K562 (cell line): ENCODE measurements around the gene RYR3. TPM values are rescaled to one million over a fixed set of nuclear protein-coding genes. Genes with fewer than 3 reads are reported as not detected.

ENCODE experiments used
- ATAC-seq: fragments of 200-7000 bp; cut with Tn5 transposase; 3 replicates; pipeline ENCODE4 v1.9.1; 2020; ENCODE audit warnings: moderate library complexity
- BruUV-seq: library from RNA; stranded (reverse); fragments of 400-500 nt; replicated peaks from 2 replicates; lab custom pipeline; 2021; lab: Mats Ljungman, UMichigan
- CTCF ChIA-PET: fragments of 300-600 bp; formaldehyde crosslinking; extraction: SDS; loops from one replicate; lab custom pipeline; 2021; ENCODE audit warnings: low intra/inter-chr PET ratio; lab: Yijun Ruan, JAX
- POLR2A ChIA-PET: fragments of 300-600, 350-650 bp; sonication (Branson Sonifier 250); formaldehyde crosslinking; extraction: SDS; loops from one replicate; lab custom pipeline; 2021; ENCODE audit warnings: antibody characterized with exemption, inconsistent platforms; lab: Yijun Ruan, JAX
- DNase-seq, 4 experiments: peaks; one replicate each; pipeline versions ENCODE4 v3.0.0 to v3.0.0-alpha.2; 2011 to 2018; ENCODE audit warnings: low spot score in 3 of 4, mixed read lengths in 3 of 4; ENCODE audit errors: extremely low read depth in 1 of 4
- FAIRE-seq: peaks from 2 replicates; lab custom pipeline; 2011; peaks lifted over from hg19 to GRCh38; lab: Jason Lieb, UNC
- H2AFZ ChIP-seq: 2 replicates; pipeline ENCODE4 v1.6.0; 2011; ENCODE audit warnings: low read depth, low read length, control low read depth, inconsistent platforms
- H3K27ac ChIP-seq: fragments of 200-600 bp; 3 replicates; pipeline ENCODE4 v1.8.0; 2011; ENCODE audit warnings: low read depth, mild to moderate bottlenecking, control low read depth, inconsistent platforms, low read length, moderate library complexity, mixed read lengths; ENCODE audit errors: extremely low read depth
- H3K27me3 ChIP-seq, 2 experiments: fragments of 300-600 bp in 1 of 2; 2 replicates in 1 of 2; 3 replicates in 1 of 2; pipeline versions ENCODE4 v1.6.0 to v1.8.0; 2011; ENCODE audit warnings: inconsistent platforms in 2 of 2, low read length in 2 of 2, mild to moderate bottlenecking in 1 of 2, mixed read lengths in 1 of 2, moderate library complexity in 1 of 2; ENCODE audit not compliant: control insufficient read depth in 2 of 2, insufficient read depth in 2 of 2
- H3K36me3 ChIP-seq: fragments of 300-600 bp; 3 replicates; pipeline ENCODE4 v1.8.0; 2011; ENCODE audit warnings: mild to moderate bottlenecking, low read length, inconsistent platforms; ENCODE audit not compliant: control insufficient read depth, insufficient read depth
- H3K4me1 ChIP-seq, 2 experiments: fragments of 200-600 bp in 1 of 2; replicated peaks in 1 of 2; 2 replicates in 1 of 2; 3 replicates in 1 of 2; pipeline versions ENCODE4 v1.5.1 to v1.8.0; 2011; ENCODE audit warnings: inconsistent platforms in 2 of 2, low read length in 2 of 2, mild to moderate bottlenecking in 1 of 2, mixed read lengths in 1 of 2, moderate library complexity in 1 of 2; ENCODE audit not compliant: control insufficient read depth in 2 of 2, insufficient read depth in 2 of 2
- H3K4me2 ChIP-seq: 2 replicates; pipeline ENCODE4 v1.6.1; 2011; ENCODE audit warnings: low read length, control low read depth, inconsistent platforms, mixed read lengths; ENCODE audit not compliant: insufficient read depth
- H3K4me3 ChIP-seq: fragments of 200-600 bp; sonication (generic), shearing (Covaris generic); 2 replicates; pipeline ENCODE4 v1.5.1; 2016; ENCODE audit warnings: control low read depth, inconsistent platforms
- H3K79me2 ChIP-seq: fragments of 200-600 bp; 3 replicates; pipeline ENCODE4 v1.8.0; 2011; ENCODE audit warnings: low read length, inconsistent platforms; ENCODE audit not compliant: control insufficient read depth, insufficient read depth
- H3K9ac ChIP-seq, 2 experiments: 2 replicates each; pipeline versions ENCODE4 v1.6.0 to v1.6.1; 2011; ENCODE audit warnings: low read depth in 2 of 2, low read length in 2 of 2, control low read depth in 1 of 2, inconsistent platforms in 1 of 2, mild to moderate bottlenecking in 1 of 2, mixed read lengths in 1 of 2; ENCODE audit not compliant: insufficient read depth in 1 of 2
- H3K9me1 ChIP-seq: one replicate; pipeline ENCODE4 v1.6.0; 2011; ENCODE audit warnings: inconsistent platforms, mild to moderate bottlenecking, low read length, moderate library complexity; ENCODE audit not compliant: control insufficient read depth, insufficient read depth
- H3K9me3 ChIP-seq: replicated peaks from 2 replicates; pipeline ENCODE4 v1.5.1; 2011; ENCODE audit warnings: low read depth, low read length, inconsistent platforms; ENCODE audit not compliant: control insufficient read depth, insufficient read depth
- H4K20me1 ChIP-seq: replicated peaks from 2 replicates; pipeline ENCODE4 v1.6.1; 2011; ENCODE audit warnings: low read length, inconsistent platforms, mixed read lengths; ENCODE audit not compliant: control insufficient read depth, insufficient read depth
- NCOA1 ChIP-seq: fragments of 450-650 bp; IDR thresholded peaks from 2 replicates; pipeline ENCODE4 v1.6.1; 2016; ENCODE audit warnings: low read depth
- NFE2 ChIP-seq: IDR thresholded peaks from 2 replicates; pipeline ENCODE4 v1.6.1; 2014; ENCODE audit warnings: antibody characterized with exemption, low read depth
- PTTG1 ChIP-seq: fragments of 450-650 bp; IDR thresholded peaks from 2 replicates; pipeline ENCODE4 v1.6.1; 2016; ENCODE audit warnings: low read depth, mild to moderate bottlenecking, missing genetic modification characterization, missing compliant biosample characterization
- SMC3 ChIP-seq: conservative IDR thresholded peaks from 2 replicates; pipeline ENCODE4 v1.6.1; 2011; ENCODE audit warnings: low read depth, low read length, improper control_type of control experiment; ENCODE audit not compliant: insufficient read depth
- ZNF140 ChIP-seq: fragments of 250-450 bp; sonication (Bioruptor Pico); IDR thresholded peaks from 2 replicates; pipeline ENCODE4 v1.8.0; 2021; ENCODE audit warnings: moderate library complexity, mild to moderate bottlenecking, inconsistent platforms
- ZNF408 ChIP-seq: fragments of 250-450 bp; sonication (Bioruptor Pico); IDR thresholded peaks from 2 replicates; pipeline ENCODE4 v1.4.0; 2020; ENCODE audit warnings: low read depth, mild to moderate bottlenecking, moderate library complexity
- ZNF766 ChIP-seq: fragments of 200-800 bp; sonication (Bioruptor generic); conservative IDR thresholded peaks from 2 replicates; pipeline ENCODE4 v1.6.1; 2016; ENCODE audit warnings: missing genetic modification characterization, missing compliant biosample characterization
- ZSCAN32 ChIP-seq: fragments of 450-650 bp; formaldehyde crosslinking; IDR thresholded peaks from 2 replicates; pipeline ENCODE4 v1.4.0; 2020; ENCODE audit warnings: mild to moderate bottlenecking, moderate library complexity
- WGBS: fragments of 100-300 bp; shearing (Covaris generic); methylation state at CpG from one replicate; pipeline ENCODE4 v1.1.6; 2016; ENCODE audit warnings: low coverage, mixed read lengths; ENCODE audit not compliant: insufficient coverage; ENCODE audit errors: missing lambda C conversion rate; 5-methylcytosine and 5-hydroxymethylcytosine counted together
- in situ Hi-C: fragments of 300-500 bp; cut with MboI; formaldehyde crosslinking; loops from 4 replicates; pipeline ENCODE4 v1.15.0; 2018; ENCODE audit warnings: inconsistent platforms, mixed read lengths
- intact Hi-C: fragments of 100-400 bp; cut with micrococcal nuclease; formaldehyde crosslinking; loops from 2 replicates; pipeline ENCODE4 v1.14.2; 2022
- polyA plus RNA-seq, 8 experiments: library from polyadenylated mRNA; depleted of rRNA in 4 of 8; stranded (reverse) in 5 of 8; unstranded in 3 of 8; fragments of >200 nt; fragmentation: Nextera tagmentation in 2 of 8; fragmentation: Illumina TruSeq in 1 of 8; extraction: Ambion mirVana in 2 of 8; extraction: Trizol in 1 of 8; gene quantifications; 2 replicates each; pipeline versions ENCODE4 v1.2.1 to v1.2.3, GENCODE V29; 2011 to 2014; ENCODE audit warnings: inconsistent platforms in 1 of 8, missing spikeins in 1 of 8
- total RNA-seq, 7 experiments: library from RNA; depleted of rRNA in 6 of 7; stranded (reverse); fragments of >200 nt in 6 of 7; fragmentation: Illumina TruSeq in 2 of 7; extraction: Trizol in 2 of 7; gene quantifications; 2 replicates each; pipeline versions ENCODE4 v1.2.1 to v1.2.3, GENCODE V29; 2011 to 2021; ENCODE audit warnings: low replicate concordance in 1 of 7
- TF ChIP-seq, protein P1 (sequence below): sonication (generic); formaldehyde crosslinking; IDR thresholded peaks from 2 replicates; pipeline ENCODE4 v1.8.1; 2023; ENCODE audit warnings: mild to moderate bottlenecking, missing genetic modification reagents
- TF ChIP-seq, protein P2 (sequence below), 2 experiments: fragments of 450-650 bp in 1 of 2; IDR thresholded peaks; 2 replicates each; pipeline ENCODE4 v1.6.1; 2011 to 2017; ENCODE audit warnings: low read depth in 2 of 2, antibody characterized with exemption in 1 of 2, borderline replicate concordance in 1 of 2, low read length in 1 of 2, mild to moderate bottlenecking in 1 of 2, mixed read lengths in 1 of 2; ENCODE audit not compliant: control insufficient read depth in 1 of 2
- TF ChIP-seq, protein P3 (sequence below): fragments of 450-650 bp; formaldehyde crosslinking; conservative IDR thresholded peaks from 2 replicates; pipeline ENCODE4 v1.4.0; 2022; ENCODE audit warnings: mild to moderate bottlenecking, missing genetic modification characterization
- TF ChIP-seq, protein P4 (sequence below): fragments of 250-450 bp; sonication (Bioruptor Pico); IDR thresholded peaks from 2 replicates; pipeline ENCODE4 v1.5.0; 2021
- TF ChIP-seq, protein P5 (sequence below): fragments of 450-650 bp; IDR thresholded peaks from 2 replicates; pipeline ENCODE4 v1.6.1; 2017; ENCODE audit warnings: mild to moderate bottlenecking, moderate library complexity

The RYR3 gene
- total and polyA plus RNA-seq, 9 of the 15 experiments (the other 6 are each of a cell fraction or from before 2014, with no cell fraction given) = 0.04 TPM; not detected in 8

DNA sequence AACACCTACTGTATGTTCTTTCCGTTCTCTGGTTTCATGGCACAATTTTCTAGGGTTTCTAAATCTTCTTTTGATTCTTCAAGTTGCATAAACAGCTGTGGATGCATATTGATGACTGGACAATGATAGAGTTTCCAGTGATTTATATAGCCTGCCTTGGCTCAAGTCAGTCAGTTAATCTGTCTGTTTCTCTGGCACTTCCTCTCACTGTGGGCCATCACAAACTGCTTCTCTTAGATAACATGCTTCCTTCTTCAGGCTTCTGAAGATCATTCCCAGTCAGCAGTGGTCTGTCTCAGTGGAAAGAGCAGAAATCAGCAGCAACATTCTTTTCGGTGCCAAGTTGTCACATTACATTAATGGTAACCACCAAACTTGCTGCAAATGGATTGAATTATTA lies 207.2 kb downstream of the RYR3 start (continued):
- no peak for TF ChIP-seq ZSCAN32
- no peak for TF ChIP-seq ZNF766
- TF ChIP-seq, protein P1, sequence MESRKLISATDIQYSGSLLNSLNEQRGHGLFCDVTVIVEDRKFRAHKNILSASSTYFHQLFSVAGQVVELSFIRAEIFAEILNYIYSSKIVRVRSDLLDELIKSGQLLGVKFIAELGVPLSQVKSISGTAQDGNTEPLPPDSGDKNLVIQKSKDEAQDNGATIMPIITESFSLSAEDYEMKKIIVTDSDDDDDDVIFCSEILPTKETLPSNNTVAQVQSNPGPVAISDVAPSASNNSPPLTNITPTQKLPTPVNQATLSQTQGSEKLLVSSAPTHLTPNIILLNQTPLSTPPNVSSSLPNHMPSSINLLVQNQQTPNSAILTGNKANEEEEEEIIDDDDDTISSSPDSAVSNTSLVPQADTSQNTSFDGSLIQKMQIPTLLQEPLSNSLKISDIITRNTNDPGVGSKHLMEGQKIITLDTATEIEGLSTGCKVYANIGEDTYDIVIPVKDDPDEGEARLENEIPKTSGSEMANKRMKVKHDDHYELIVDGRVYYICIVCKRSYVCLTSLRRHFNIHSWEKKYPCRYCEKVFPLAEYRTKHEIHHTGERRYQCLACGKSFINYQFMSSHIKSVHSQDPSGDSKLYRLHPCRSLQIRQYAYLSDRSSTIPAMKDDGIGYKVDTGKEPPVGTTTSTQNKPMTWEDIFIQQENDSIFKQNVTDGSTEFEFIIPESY (CRISPR knock-in tag) = no peak
- TF ChIP-seq ZNF140 = no peak
- TF ChIP-seq, protein P2, sequence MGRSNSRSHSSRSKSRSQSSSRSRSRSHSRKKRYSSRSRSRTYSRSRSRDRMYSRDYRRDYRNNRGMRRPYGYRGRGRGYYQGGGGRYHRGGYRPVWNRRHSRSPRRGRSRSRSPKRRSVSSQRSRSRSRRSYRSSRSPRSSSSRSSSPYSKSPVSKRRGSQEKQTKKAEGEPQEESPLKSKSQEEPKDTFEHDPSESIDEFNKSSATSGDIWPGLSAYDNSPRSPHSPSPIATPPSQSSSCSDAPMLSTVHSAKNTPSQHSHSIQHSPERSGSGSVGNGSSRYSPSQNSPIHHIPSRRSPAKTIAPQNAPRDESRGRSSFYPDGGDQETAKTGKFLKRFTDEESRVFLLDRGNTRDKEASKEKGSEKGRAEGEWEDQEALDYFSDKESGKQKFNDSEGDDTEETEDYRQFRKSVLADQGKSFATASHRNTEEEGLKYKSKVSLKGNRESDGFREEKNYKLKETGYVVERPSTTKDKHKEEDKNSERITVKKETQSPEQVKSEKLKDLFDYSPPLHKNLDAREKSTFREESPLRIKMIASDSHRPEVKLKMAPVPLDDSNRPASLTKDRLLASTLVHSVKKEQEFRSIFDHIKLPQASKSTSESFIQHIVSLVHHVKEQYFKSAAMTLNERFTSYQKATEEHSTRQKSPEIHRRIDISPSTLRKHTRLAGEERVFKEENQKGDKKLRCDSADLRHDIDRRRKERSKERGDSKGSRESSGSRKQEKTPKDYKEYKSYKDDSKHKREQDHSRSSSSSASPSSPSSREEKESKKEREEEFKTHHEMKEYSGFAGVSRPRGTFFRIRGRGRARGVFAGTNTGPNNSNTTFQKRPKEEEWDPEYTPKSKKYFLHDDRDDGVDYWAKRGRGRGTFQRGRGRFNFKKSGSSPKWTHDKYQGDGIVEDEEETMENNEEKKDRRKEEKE (IDR thresholded peaks at IDR 0.05; ENCODE audit: borderline replicate concordance in 1 of 2, control insufficient read depth in 1 of 2, low read depth in 2 of 2, low read length in 1 of 2) = no peak
- TF ChIP-seq, all 486 proteins: peak for 0

DNA sequence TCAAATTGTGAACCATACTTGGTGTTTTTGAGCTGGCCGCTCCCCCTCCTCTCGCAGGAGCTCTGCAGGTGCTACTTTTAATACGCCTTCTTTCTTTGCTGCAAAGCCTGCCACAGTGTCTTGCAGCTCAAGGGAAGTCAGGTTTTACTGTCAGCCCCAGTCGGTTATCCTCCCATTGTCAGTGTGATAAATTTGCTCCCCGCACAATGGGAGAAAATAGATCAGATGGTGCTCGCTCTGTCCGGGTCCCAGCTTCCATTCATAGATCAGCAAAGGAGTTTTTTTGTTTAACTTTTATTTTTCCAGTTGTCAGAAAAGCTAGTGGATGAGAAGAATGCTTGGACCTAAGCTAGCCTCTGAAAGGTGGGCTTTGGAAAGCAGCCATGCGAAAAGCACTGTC lies 207.7 kb downstream of the RYR3 start:
- H3K36me3 ChIP-seq = no peaks in the 10 kb centered on the region
- H3K27me3 ChIP-seq = 0 out of 5 replicates have a peak, but pooled peaks cover 0 to 2% of the 10 kb centered on the region in 2 experiments
- POLR2A ChIA-PET = no interaction called here
- ATAC-seq (no peak), DNase-seq (no peak), FAIRE-seq (no peak)
- no peak overlapping the region for H3K4me2 ChIP-seq
- in situ Hi-C loops (no loop called here), intact Hi-C loops (no loop called here)
- H3K9ac ChIP-seq = no peak overlapping the region
- H2AFZ ChIP-seq = no peak overlapping the region
- no peaks in the 10 kb centered on the region for H3K79me2 ChIP-seq
- no peaks in the 10 kb centered on the region for H4K20me1 ChIP-seq
- no peak overlapping the region for H3K27ac ChIP-seq
- no peaks in the 10 kb centered on the region for H3K4me1 ChIP-seq
- no peaks in the 10 kb centered on the region for H3K9me3 ChIP-seq
- BruUV-seq = no TSS peak
- no peaks in the 10 kb centered on the region for H3K9me1 ChIP-seq
- CTCF ChIA-PET = no interaction called here
- H3K4me3 ChIP-seq = no peak overlapping the region
- WGBS = 0% methylated on average over 8 of the region's 8 CpGs
- TF ChIP-seq NFE2 = no peak
- no peak for TF ChIP-seq ZNF408
- no peak for TF ChIP-seq NCOA1
- TF ChIP-seq SMC3 = no peak
- TF ChIP-seq, protein P3, sequence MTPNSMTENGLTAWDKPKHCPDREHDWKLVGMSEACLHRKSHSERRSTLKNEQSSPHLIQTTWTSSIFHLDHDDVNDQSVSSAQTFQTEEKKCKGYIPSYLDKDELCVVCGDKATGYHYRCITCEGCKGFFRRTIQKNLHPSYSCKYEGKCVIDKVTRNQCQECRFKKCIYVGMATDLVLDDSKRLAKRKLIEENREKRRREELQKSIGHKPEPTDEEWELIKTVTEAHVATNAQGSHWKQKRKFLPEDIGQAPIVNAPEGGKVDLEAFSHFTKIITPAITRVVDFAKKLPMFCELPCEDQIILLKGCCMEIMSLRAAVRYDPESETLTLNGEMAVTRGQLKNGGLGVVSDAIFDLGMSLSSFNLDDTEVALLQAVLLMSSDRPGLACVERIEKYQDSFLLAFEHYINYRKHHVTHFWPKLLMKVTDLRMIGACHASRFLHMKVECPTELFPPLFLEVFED (CRISPR knock-in tag) = no peak
- TF ChIP-seq PTTG1 (tag) = no peak
- TF ChIP-seq, protein P4, sequence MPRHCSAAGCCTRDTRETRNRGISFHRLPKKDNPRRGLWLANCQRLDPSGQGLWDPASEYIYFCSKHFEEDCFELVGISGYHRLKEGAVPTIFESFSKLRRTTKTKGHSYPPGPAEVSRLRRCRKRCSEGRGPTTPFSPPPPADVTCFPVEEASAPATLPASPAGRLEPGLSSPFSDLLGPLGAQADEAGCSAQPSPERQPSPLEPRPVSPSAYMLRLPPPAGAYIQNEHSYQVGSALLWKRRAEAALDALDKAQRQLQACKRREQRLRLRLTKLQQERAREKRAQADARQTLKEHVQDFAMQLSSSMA (CRISPR knock-in tag) = no peak
- TF ChIP-seq, protein P5, sequence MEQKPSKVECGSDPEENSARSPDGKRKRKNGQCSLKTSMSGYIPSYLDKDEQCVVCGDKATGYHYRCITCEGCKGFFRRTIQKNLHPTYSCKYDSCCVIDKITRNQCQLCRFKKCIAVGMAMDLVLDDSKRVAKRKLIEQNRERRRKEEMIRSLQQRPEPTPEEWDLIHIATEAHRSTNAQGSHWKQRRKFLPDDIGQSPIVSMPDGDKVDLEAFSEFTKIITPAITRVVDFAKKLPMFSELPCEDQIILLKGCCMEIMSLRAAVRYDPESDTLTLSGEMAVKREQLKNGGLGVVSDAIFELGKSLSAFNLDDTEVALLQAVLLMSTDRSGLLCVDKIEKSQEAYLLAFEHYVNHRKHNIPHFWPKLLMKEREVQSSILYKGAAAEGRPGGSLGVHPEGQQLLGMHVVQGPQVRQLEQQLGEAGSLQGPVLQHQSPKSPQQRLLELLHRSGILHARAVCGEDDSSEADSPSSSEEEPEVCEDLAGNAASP = no peak
